GM18867 (cell line): ENCODE measurements around the gene FYN.
"Not testable (repeated sequence)": the region's sequence is repeated elsewhere in the genome, so short reads cannot be mapped to it uniquely, and the experiment has no call there.

Experiments used
- ATAC-seq: cut with Tn5 transposase; IDR thresholded peaks from one replicate; pipeline ENCODE4 v1.9.1; 2021; ENCODE audit warnings: mild to moderate bottlenecking, moderate library complexity; ENCODE audit not compliant: unreplicated experiment

The FYN gene

GRCh38 chr6:111835398-111835797 lies 37.9 kb downstream of the FYN start:
- not testable (repeated sequence) for ATAC-seq

GRCh38 chr6:111834356-111834755 lies 38.9 kb downstream of the FYN start:
- ATAC-seq, result no peak

- peak; percentile 41 for ATAC-seq
Observed at GRCh38 chr6:111832833-111833418, 40.3 kb downstream of the FYN start.

GRCh38 chr6:111831408-111831807 lies 41.8 kb downstream of the FYN start:
- no peak for ATAC-seq

GRCh38 chr6:111829998-111830397 lies 43.3 kb downstream of the FYN start:
- ATAC-seq, result no peak

- no peak for ATAC-seq
Observed at GRCh38 chr6:111829581-111829980, 43.7 kb downstream of the FYN start.

- ATAC-seq, result no peak
Observed at GRCh38 chr6:111828809-111829208, 44.4 kb downstream of the FYN start.

- no peak for ATAC-seq
Observed at GRCh38 chr6:111825439-111826086, 47.7 kb downstream of the FYN start.

- peak; percentile 94 for ATAC-seq
Observed at GRCh38 chr6:111824608-111825337, 48.5 kb downstream of the FYN start.

- ATAC-seq, result no peak
Observed at GRCh38 chr6:111823831-111824607, 49.2 kb downstream of the FYN start.

GRCh38 chr6:111823012-111823411 lies 50.2 kb downstream of the FYN start:
- no peak for ATAC-seq

GRCh38 chr6:111819458-111819857 lies 53.8 kb downstream of the FYN start:
- ATAC-seq, result no peak

- ATAC-seq, result no peak
Observed at GRCh38 chr6:111818539-111819226, 54.6 kb downstream of the FYN start.

GRCh38 chr6:111817451-111818120 lies 55.7 kb downstream of the FYN start:
- ATAC-seq, result no peak

- no peak for ATAC-seq
Observed at GRCh38 chr6:111813677-111814310, 59.5 kb downstream of the FYN start.

- ATAC-seq, result no peak
Observed at GRCh38 chr6:111813237-111813636, 60.0 kb downstream of the FYN start.

GRCh38 chr6:111812060-111813038 lies 60.9 kb downstream of the FYN start:
- ATAC-seq, result no peak

- no peak for ATAC-seq
Observed at GRCh38 chr6:111810294-111811131, 62.7 kb downstream of the FYN start.
